Posterior vena cava (tissue), 2 donors: ENCODE data around the gene TRPM1. TPM values are rescaled to one million over a fixed set of nuclear protein-coding genes. Genes with fewer than 3 reads are reported as not detected.
"Not testable (repeated sequence)": the region's sequence is repeated elsewhere in the genome, so short reads cannot be mapped to it uniquely, and the experiment has no call there.

Source experiments
- DNase-seq: peaks from one replicate; pipeline ENCODE4 v3.0.0-alpha.2; 2020; ENCODE audit warnings: low spot score
- intact Hi-C, 2 donors: fragments of 100-400 bp; cut with DNase I; formaldehyde crosslinking; loops; one replicate each; pipeline versions ENCODE4 v1.14.1 to v1.14.2; 2022 to 2023
- total RNA-seq, 2 donors: library from RNA; stranded (reverse); fragmentation: NEBNext Ultra II Directional; extraction: Animal tissue kit (Norgen Biotek cat#: 25700); gene quantifications; one replicate each; pipeline ENCODE4 v1.2.1, GENCODE V29; 2021
- donor health status: DM: yes; HTN: yes; CAD: no.
- donor health status: DM: yes; HTN: yes; CAD: no.

The TRPM1 gene
- total RNA-seq, 2 donors from 2014 or later: not detected

DNA sequence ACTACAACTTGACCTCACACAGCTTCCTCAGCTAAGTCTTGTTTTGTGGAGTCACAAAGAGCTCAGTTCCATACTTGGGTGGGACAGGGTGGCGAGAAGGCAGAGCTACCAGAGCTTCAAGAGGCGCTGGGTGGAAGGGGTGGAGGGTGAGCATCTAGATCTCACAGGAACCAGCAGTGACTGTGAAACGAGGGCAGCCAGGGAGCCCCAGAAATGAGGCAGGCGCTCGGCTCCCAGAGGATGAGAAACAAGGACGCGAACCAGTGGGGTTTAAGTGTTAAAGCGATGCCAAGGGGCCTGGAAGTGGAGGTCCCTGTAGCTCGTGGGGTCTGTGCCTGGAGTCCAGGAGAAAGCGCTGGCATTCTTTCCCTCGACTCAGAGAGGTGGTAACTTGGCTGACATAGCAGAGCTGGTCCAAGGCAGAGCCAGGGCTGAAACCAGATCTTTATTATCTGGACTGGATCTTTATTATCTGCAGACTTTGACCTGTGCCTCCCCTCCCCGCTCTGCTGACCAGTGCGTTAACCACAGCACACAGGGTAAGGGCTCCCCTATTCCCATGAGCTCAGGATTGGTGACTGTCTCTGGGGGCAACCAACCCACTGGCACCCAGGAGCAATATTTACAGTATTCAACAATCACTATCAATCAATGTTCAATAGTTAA lies 26.2 kb upstream of the TRPM1 start:
- no peak for DNase-seq
- intact Hi-C loops: no loop called here

DNA sequence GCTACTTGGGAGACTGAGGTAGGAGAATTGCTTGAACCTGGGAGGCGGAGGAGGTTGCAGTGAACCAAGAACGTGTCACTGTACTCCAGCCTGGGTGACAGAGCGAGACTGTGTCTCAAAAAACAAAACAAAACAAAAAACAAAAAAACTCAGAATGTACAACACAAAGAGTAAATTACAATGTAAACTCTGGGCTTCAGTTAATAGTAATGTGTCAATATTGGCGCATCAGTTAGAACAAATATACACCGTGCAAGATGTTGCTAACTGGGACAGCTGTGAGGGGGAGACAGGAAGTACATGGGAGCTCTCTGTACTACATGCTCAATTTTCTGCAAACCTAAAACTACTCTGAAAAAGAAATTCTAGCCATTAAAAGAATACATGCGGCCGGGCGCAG lies 23.5 kb upstream of the TRPM1 start:
- no peak for DNase-seq
- intact Hi-C loops: no loop called here

DNA sequence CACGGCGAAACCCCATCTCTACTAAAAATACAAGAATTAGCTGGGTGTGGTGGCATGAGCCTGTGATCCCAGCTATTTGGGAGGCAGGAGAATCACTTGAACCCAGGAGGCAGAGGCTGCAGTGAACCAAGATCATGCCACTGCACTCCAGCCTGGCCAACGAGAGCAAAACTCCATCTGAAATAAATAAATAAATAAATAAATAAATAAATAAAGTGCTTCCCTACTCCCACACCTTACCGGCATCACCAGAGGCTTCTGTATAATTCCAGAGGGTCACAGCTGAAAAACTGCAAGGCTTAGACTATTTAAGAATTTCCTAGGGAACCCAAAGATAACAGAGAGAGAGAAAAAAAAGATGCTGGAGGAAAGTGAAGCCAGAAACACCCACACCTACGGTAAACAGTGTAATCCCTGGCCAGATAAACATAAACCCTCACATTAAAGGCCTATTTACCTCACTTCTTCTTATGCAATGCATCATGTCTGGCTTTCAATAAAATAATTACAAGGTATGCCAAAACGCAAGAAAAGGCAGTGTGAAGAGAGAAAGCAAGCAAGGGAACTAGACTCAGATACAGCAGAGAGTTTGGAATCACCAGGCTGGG lies 15.0 kb upstream of the TRPM1 start:
- intact Hi-C loops: no loop called here
- DNase-seq: no peak

DNA sequence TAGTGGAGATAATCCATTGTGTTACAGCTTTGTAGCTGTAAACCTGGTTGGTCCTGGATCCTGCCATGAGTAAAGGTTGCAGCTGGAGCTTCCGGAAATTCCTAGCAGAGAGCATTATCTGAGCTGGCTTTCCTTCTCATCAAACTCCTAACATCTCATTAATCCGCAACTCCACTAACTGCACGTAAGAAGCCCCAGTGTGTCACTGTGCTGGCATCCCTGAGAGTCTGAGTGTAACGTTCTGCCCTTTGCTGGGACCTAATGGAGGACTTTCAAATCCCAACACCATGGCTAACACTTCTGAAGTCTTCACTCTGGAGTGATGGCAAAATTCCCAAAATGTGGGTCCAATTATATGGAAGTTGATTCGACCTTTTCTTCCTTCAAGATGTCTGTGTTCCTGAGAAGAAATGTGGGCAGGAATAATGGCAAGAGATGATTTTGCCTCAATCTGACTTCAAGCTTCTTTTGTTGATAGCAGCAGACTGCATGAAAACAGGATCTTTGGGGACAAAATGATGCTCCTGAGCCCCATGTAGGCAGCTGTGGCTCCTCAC lies 9.6 kb upstream of the TRPM1 start:
- no peak for DNase-seq

DNA sequence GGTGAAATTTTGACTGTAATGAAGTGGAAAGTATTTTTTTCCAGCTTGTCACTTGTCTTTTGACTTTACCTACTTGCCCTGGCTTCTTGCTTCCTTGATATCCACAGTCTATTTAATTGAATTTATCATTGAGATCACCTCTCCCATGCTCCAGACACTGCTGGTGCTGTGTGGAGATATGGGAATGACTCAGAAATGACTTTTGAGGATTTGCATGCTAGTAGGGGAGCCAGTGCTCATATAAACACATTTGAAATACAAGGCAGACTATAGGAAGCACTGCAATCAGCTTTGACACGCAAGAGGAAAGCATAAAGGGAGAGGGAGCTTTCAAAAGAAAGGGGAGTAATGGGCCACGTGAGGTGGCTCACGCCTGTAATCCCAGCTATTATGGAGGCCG lies 7.3 kb upstream of the TRPM1 start:
- intact Hi-C loops: no loop called here

More for the DNA sequence above, 9.6 kb upstream of the TRPM1 start:
- intact Hi-C loops: no loop called here

DNA sequence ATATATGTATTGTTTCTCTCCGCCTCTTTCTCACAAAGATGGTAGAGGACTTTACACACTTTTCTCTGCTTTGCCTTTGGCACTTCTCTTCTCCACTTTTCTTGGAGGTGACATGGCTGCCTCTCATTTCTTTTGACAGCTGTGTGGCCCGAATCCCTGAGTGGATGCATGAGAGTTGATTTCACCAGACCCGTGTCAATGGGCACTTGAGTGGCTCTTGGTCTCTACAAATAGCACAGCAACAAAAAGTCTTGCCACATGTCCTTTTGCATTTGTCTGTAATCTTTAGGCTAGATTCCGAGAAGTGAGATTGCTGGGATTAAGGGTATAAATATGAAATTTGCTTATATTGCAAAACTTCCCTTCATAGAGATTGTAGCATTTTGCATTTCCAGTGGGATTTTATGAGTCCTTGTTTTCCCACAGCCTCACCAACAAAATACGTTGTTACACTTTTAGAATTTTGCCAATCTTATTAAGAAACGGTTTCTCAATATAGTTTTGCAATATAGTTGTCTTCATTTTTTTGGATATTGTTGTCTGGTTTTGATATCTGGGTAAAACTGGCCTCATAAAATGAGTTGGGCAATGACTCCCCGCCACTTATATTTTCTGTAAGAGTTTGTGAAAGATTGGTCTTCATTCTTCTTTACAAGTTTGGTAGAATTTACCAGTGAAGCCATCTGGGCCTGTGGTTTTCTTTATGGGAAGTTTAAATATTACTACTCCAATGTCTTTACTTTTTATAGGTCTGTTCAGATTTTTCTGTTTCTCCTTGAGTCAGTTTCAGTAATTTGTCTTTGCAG lies 5.2 kb upstream of the TRPM1 start:
- intact Hi-C loops: no loop called here
- DNase-seq: no peak

More for the DNA sequence above, 7.3 kb upstream of the TRPM1 start:
- DNase-seq: no peak

DNA sequence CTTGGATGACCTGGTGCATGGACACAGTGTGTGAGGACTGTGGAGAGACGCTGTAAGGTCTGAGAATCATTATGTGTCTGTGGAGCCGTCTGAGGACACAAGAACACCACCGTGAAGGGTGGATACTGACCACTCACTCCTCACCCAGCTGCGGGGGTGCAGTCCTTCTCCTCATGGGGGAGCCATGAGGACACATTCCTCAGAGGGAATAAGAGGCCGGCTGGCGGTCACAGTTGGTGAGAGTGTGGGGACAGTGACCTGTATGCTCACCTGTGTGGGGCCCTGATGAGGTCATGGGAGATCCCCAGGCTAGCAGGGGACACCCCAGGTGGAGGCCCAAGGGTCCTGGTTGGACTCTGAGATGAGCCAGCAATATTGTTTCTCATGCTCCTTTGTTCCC lies 2.5 kb upstream of the TRPM1 start:
- intact Hi-C loops: no loop called here
- no peak for DNase-seq

DNA sequence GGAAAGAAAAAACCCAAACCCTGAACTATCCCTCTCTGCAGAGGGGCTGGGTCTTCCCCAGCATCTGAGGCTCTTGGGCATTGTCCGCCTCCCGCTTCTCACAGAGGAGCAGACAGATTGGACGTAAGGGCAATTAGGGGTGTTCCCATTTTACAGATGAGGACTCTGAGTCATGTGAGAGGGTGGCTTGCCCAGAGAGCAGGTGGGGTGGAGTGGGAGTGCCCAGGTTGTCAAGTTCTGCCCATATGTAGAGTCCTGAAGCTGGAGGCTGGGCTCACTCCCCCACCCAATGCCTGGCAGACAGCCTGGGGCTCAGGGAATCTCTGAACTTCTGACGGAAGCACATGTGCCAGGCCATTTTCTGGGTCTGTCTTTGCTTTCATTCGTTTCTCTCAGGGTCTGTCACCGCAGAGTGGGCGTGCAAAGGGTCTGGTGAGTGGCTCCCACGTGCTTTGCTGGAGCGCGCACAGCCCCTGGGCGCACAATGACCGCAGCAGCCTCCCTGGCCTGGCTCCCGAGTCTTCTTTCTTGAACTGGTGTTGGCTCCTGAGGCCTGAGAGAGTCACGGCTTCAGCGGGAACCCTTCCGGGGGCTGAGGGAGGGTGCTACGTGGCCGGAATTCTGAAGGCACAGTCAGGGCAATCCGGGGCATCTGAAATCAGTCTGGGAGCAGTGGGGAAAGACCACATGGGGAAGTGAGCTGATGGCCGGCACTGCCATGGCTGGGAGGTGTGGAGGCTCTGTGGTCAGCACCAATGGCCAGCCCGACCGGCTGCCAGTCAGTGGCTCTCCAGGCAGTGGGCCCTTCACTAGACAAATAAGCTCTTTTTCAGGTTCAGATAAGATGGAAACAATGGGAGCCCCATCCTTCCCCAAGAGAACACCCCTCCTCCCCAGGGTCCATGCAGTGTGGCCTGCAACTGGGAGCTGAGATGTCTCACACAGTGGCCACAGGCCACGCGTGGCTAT lies 1.1 kb upstream of the TRPM1 start:
- intact Hi-C loops: no loop called here
- no peak for DNase-seq

DNA sequence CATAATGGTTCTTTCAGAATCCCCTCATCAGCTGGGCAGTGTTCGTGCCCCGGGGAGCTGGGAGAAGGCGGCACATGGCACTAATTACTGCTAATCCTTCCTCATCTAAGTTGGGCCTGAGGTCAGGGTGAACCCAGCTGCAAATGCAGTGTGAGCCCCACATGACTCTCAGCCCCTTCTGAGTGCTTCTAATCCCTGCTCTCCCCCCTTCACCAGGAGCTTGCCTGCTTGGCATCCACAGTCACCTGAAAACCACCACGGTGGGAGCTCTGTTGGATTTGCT lies 455 bp upstream of the TRPM1 start:
- intact Hi-C loops: no loop called here
- no peak for DNase-seq

DNA sequence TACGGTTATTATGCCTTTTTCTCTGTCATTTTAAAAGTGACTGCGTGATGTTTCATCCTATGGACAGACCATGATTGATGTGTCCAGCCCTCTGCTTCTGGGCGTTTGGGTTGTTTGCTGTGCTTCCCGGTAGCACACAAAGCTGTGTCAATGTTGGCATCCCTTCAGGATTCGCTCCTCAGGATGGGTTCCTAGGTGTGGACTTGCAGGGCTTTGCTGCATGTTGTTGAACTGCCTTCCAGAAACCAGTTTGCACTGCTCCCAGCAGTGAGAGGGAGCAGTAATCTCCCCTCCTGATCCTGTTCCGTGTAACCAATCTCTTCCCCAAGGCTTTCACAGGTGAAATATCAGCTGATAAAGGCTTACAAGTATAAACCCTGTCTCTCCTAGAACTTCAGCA lies 787 bp downstream of the TRPM1 start:
- DNase-seq: no peak
- intact Hi-C loops: no loop called here

DNA sequence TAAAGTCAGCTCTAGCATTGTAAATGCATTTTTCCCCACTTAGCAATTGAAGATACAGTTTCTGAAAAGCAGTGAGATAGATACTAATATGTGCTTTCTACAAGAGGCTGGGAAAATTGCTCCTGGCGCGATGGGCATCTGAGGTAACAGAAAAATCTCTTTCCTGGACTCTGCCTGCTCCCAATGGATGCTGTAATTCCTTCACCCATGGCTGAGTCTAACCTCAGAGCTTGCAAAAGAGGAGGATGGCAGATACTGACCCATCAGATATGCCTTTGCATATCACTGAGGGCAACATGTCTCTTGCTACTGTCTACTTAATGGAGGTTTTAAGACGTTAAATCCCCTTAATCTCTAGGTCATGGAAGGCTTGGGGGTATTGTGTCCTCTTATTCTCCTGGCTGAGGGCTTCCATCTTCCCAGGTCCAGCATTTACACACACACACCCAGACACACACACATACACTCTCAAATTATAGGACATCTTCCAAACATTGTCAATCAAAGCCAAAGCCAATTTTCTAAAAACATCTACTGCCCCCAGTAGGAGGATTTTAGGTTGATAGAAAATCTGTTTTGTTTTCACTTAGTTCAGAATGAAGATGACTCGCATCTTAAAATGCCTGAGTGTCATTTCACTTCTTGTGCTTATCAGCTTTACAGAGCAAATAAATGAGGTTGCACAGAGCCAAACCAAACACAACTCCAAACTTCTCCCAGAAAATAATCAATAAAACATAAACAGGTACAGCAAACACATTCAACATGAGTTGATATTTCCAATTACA lies 2.4 kb downstream of the TRPM1 start:
- DNase-seq: no peak
- intact Hi-C loops: no loop called here

DNA sequence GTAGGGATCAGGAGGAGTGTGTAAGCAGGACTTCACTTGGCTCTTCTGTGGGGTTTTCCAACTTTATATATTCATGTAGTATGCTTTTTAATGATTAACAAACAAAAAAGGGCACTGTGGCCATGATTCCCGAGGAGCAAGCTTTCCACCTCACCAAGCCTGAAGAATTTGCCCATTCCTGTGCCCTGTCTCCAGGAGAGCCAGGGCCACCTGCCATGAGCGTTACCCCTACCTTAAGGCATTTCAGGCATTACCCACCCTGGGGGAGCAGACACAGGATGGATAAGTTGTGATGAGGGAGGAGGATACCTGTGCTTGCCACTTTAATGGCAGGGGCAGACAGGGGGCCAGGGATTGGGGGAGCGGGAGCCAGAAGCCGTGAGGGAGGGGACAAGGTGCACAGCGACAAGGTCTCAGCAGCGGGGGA lies 3.0 kb downstream of the TRPM1 start:
- intact Hi-C loops: no loop called here
- DNase-seq: no peak

DNA sequence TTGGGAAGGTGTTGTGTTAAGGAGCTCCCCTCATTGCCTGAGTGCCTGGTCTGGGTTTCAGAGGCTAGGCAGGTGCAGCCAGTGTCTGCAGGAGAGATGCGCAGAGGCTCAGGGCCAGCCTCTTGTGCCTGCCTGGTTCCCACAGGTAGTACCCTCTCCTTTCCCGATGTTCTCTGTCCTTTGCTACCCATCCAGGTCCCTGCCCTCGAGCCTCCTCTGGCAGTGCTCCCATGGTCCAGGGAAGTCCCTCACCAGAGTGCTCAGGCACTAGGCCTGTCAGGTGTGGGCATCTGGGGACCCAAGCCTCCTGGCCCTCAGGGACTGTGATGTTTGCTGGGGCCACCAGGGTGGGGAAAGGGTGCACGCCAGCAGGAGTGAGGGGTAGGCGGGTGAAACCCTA lies 5.0 kb downstream of the TRPM1 start:
- intact Hi-C loops: no loop called here
- DNase-seq: no peak

DNA sequence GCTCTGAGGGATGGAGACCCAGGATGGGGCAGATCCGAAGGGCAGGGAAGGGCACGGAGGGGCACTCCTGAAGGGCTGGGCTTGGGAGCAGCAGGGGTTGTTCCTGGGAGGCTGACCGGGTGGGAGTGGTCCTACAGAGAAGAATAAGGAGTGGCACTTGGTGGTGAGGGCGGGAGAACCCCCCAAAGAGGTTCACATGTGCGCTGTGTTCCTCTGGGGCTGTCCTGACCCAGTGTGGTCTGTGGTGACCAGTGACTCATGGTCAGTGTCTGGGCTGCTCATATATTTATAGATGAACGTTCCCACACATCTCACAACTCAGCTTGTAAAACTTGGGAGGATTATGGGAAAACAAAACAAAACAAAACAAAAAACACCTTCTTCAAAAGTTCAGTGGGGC lies 10.0 kb downstream of the TRPM1 start:
- DNase-seq: no peak
- intact Hi-C loops: no loop called here

DNA sequence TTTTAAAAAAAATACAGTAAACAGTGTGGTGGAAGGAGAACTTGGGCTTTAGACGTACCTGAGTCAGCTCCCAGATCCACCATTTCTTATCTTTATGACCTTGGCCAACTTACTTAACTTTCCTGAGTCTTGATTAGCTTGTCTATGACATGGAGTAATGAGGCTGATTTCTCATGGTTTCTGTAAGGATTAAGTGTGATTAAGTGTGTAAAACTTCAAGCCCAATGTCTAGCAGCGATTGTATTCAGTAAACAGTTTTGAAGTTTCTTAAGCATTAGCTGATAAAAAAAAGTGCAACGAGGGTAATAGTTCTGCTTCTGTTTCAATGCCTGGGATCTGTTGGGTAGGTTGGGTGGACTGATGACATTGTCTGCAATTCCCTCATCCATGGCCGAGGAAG lies 10.8 kb downstream of the TRPM1 start:
- intact Hi-C loops: no loop called here

DNA sequence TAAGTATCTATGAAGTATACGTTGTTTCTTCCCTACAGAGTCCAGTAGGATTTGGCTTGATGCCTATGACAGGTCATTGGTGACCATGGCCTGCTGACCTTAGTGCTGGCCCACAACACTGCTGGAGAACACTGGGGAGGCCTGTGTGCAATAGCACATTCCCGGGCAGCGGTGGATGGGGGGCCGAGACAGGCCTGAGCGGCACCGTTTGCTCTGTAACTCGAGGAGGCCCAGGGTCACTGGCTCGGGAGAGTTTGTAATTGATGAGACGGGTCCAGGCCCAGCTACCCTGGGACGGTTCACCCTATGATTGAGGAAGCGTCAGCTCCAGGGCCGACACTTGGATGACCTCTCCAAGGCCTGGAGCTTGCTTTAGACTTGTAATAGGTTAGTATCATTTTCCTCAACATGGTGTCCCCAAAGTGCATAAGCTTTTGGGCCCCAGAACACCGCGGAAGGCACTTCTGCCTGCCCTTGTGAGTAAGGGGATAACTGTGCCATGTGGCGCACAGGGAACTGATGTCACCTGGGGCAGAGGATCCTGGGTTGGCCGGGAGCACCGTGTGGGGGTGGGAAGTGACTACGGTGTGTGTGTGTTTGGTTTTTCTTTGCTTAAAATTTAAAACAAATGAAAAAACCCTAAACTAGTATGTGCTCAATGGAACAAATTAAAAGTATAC lies 12.0 kb downstream of the TRPM1 start:
- intact Hi-C loops: no loop called here
- DNase-seq: no peak

More for the DNA sequence above, 10.8 kb downstream of the TRPM1 start:
- no peak for DNase-seq

DNA sequence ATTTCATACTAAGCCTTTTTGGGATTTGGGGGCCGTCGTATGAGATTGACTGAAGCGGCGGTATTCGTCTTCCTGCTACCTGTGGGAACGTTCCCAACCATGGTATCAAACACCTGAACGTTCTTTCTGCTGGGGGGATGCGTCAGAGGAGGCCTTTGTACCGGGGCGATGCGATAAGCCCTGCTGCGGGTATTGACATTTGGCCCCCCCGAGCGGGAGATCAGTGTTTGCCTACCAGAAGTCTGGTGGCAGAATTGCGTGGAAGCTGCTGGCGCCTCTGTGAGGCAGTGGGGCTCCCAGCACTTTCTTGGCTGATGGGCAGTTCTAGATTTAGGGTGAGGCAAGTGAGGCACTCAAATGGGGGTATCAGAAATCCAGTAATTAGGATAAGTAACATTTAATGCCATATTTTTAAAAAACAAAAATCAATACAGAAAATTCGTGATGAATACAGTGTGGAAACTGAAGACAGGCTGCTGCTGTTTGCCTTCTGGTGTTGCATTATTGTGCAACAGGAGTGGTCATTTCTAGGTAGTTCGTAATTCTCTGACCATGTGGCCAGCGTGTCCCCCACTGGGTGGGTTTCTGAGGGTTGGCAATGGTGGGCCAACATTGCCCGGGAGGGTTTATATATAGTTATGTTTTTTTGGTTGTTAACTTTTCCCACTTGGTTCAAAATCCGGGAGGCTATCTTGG lies 12.7 kb downstream of the TRPM1 start:
- no peak for DNase-seq

DNA sequence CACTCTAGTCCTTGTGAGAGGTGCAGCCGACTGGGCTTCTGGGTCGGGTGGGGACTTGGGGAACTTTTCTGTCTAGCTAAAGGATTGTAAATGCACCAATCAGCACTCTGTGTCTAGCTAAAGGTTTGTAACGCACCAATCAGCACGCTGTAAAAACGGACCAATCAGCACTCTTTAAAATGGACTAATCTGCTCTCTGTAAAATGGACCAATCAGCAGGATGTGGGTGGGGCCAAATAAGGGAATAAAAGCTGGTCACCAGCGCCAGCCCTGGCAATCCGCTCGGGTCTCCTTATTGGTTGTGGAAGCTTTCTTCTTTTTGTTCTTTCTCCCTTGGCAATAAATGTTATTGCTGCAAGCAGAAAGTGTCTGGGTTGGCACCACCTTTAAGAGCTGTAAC lies 13.5 kb downstream of the TRPM1 start:
- intact Hi-C loops, DNase-seq: not testable (repeated sequence)

More for the DNA sequence above, 12.7 kb downstream of the TRPM1 start:
- intact Hi-C loops: no loop called here
